Measurements from ENCODE around the gene XRRA1. TPM values are rescaled to one million over a fixed set of nuclear protein-coding genes. Genes with fewer than 3 reads are reported as not detected.
"Not testable (repeated sequence)": the region's sequence is repeated elsewhere in the genome, so short reads cannot be mapped to it uniquely, and the experiment has no call there.

XRRA1 gene
- polyA plus RNA-seq, 3 donors = 7.4 to 13.6 (median 13.0) TPM

DNA sequence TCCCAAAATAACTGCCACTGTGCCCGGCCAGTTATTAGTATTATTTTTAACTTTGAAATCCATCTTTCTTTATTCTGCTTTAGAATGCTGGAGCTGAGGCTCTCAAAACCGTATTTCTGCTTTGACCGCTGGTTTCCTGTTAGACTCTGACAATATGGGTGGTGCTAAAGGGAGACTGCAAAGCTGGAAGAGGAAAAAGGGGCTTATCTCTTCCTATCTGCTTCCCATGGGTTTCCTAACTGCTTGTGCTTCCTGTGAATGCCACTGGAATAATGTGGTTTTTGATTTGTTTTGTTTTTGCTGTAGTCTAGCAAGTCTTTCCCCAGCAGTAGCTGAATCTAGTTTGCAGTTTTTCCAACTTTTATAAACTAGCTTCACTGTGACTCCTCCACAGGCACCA, 43.6 kb downstream of the XRRA1 start:
- DNase-seq (ENCODE audit: low read depth in 3 of 3, low spot score in 2 of 3) = no peak

DNA sequence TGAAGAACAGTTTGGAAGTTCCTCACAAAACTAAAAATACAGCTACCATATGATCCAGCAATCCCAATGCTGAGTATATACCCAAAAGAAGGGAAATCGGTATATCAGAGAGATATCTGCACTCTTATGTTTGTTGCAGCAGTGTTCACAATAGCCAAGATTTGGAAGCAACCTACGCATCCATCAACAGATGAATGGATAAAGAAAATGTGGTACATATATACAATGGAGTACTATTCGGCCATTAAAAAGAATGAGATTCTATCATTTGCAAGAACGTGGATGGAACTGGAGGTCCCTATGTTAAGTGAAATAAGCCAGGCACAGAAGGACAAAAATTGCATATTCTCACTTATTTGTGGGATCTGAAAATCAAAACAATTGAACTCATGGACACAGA, 46.5 kb downstream of the XRRA1 start:
- no peak for DNase-seq (ENCODE audit: low read depth in 3 of 3, low spot score in 2 of 3)

DNA sequence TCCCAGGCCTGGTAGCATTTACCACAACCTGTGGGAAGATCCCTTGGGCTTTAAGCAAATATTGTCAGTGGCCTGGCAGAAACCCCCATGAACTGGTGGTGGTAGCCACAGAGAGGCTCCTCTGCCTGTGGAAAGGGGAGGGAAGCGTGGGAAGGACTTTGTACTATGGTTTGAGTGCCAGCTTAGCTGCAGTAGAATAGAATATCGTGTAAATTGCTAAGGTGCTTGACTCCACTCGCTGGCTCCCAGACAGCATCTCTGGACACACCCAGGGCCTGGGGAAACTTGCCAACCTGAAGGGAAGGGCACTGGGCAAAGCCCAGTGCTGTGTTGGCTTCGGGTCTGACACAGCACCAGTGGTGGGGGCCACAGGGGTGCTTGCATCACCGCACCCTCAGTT, 52.6 kb downstream of the XRRA1 start:
- no peak for DNase-seq (ENCODE audit: low read depth in 3 of 3, low spot score in 2 of 3)

DNA sequence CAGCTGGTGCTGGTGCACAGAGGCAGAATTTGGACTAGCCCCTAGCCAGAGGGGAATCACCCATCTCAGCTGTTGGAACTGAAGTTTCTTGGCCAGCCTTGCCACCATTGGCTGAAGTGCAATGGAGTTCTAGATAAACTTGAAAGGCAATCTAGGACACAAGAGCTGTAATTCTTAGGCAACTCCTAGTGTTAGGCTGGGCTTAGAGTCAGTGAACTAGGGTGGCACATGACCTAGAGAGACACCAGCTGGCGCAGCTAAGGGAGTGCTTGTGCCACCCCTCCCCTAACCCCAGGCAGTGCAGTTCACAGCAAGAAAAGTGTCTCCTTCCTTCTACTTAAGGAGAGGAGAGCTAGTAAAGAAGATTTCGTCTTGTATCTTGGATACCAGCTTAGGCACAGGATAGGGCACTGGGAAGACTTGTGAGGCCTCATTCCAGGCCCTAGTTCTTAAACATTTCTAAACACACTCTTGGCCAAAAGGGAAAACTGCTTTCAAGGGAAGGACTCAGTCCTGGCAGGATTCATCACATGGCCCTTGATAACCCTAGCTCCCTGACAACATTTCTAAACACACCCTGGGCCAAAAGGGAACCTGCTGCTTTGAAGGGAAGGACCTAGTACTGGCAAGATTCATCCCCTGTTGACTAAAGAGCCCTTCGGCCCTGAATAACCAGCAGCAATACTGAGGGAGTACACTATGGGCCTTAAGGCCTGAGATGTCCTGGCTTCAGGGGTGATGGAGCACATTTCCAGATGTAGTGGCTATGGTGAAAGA, 53.4 kb downstream of the XRRA1 start:
- no peak for DNase-seq (ENCODE audit: low read depth in 3 of 3, low spot score in 2 of 3)

DNA sequence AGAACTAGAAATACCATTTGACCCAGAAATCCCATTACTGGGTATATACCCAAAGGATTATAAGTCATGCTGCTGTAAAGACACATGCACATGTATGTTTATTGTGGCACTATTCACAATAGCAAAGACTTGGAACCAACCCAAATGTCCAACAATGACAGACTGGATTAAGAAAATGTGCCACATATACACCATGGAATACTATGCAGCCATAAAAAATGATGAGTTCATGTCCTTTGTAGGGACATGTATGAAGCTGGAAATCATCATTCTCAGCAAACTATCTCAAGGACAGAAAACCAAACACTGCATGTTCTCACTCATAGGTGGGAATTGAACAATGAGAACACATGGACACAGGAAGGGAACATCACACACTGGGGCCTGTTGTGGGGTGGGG, 55.9 kb downstream of the XRRA1 start:
- DNase-seq (ENCODE audit: low read depth in 3 of 3, low spot score in 2 of 3) = not testable (repeated sequence)

DNA sequence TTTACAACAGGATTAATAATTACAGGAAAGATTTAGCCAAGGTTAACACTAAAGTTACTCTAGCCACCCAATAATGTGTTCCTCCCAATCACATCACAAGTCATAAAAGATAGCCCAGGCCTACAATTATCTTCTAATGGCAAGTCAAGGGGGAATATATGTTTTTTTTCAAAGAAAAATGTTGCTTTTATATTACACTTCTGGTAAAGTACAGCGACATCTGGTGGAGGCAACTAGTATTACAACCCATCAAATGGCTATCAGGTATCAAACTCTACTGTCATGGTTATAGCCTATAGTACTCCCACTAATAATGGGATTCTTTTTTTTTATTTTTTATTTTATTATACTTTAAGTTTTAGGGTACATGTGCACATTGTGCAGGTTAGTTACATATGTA, 71.8 kb downstream of the XRRA1 start:
- no peak for DNase-seq (ENCODE audit: low read depth in 3 of 3, low spot score in 2 of 3)

DNA sequence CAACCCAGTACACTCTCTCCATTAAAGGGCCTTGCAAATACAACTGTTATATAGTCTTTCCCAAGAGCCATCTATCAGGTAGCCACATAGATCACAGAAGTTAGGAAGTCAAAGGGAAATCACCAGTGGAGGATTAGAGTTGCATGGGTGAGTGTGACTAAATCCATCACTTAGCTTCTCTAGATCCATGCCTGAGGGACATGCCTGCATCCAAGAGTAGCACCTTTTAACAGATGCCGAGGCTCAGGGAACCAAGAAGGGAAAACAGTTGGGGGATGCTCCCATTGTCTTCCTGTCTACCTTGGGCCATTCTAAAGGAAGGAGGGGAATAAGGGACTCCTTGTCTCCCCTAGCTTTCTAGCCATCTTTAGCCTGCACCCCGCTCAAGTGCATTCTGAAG, 77.9 kb downstream of the XRRA1 start:
- DNase-seq (ENCODE audit: low read depth in 3 of 3, low spot score in 2 of 3) = no peak

DNA sequence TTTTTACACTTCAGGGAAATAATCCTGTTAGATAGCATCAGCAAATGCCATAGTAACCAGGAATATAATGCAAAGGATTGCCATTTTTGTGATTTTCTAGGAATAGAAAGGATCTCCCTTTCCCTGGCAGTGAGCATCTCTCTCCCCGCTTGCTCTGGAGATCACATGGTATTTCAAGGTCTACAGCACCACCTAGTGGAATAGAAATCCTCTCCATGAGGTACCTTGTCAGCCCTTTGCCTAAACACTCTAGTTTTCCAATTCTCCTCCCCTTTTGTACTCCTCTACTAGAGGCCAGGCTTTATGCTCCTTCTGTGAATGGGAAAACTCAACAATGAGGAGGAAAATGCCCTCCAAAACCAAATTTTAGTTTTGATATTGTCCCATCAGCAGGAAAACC, 78.4 kb downstream of the XRRA1 start:
- no peak for DNase-seq (ENCODE audit: low read depth in 3 of 3, low spot score in 2 of 3)

DNA sequence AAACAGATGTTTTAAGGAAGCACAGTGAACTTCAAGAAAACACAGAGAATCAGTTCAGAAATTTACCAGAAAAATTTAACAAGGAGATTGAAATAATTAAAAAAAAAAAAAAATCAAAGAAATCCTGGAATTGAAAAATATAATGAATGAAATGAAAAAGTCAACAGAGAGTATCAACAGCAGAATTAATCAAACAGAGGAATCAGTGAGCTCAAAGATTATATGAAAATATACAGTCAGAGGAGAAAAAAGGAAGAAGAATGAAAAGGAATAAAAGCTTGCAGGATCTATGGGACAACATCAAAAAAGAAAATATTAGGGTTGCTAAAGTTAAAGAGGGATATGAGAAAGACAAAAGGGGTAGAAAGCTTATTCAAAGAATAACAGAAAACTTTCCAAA, 82.3 kb downstream of the XRRA1 start:
- no peak for DNase-seq (ENCODE audit: low read depth in 3 of 3, low spot score in 2 of 3)

DNA sequence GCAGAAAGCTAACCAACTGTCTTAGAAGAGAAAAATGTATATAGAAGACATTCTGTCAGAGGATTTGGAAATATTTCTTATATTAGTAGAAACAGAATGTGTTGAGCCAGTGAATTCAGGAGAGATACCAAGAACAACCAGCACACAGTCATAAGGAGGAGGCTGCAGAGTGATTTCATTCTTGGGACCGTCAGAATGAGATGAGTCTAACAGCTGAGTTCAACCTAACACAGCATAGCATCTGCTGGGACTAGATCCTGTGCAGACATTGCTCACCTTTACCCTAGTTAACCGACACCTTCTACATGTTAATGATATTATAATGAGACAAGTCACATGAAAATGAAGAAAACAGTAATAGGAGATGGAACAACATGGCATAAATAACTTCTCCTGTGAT, 85.5 kb downstream of the XRRA1 start:
- DNase-seq (ENCODE audit: low read depth in 3 of 3, low spot score in 2 of 3) = no peak

DNA sequence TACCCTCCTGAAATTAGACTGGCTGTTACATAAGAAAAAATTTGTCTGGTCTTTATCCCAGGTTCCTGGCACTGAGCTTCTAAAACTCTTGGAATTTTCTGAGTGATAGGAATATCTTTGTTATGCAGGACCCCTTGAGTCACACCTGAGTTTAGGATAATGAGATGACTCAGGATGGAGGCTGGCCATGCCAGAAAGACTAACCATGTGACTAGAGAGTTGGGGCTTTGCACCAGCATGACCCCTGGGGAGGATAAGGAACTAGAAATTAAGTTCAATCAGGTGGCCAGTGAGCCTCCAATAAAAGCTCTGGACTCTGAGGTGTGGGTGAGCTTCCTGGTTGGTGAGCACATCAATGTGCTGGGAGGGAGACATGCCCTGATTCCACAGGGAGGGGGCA, 88.1 kb downstream of the XRRA1 start:
- DNase-seq (ENCODE audit: low read depth in 3 of 3, low spot score in 2 of 3) = no peak

DNA sequence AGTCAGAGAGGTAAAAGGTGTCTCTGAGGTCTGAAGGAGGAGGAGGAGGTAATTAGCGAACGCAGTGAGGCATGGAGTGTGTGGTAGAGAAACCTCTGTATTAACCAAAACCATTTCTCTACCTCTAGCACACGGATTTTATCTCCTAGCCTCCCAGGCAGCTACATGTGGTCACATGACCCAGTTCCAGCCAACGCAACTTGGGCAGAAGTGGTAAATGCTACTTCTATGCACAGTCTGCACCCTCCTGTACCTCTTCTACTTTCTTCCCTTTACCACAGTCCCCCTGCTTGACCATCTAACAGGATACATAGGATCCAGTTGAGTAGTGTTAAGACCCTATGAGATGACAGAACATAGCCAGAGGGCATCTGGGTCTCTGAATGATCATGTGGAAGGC, 95.7 kb downstream of the XRRA1 start:
- no peak for DNase-seq (ENCODE audit: low read depth in 3 of 3, low spot score in 2 of 3)

DNA sequence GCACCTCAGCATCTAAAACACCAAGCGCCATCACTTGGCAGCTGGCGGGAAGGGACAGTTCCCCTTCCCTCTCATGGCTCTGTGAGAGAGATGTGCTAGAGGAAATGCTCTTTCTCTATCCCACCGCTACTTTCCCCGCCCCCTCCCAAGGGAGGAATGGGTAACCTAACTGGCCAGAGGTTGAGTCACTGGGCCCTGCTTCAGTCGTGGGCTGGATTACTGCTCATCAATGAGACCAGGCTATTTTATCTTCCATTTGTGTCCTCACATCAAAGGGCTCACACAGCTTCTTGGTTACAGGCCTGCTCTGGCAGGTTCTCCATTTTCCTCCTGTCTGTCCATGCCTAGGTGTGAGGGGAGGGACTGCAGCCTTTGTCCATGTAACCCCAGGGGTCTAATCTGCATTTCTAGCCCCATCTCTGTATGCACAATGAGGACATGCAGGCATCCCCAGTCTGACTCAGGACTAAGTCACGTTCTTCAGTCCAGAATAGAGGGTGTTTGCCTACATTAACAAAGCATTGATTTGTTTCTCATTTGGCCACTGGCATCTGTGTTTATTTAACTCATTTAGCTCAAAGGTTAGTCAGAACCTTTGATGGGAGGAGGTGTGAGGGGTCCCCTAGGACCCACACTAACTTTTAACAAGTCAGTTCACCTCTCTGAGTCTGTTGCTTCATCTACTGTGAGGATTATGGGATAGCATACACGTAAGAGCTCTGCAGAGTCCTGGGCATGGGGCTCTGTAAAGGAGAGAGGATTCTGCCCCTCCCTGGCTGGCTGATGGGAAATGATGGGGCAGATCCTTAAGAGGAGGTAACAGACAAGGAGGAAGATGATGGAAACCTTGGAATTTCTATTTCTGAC, 99.1 kb downstream of the XRRA1 start:
- DNase-seq (ENCODE audit: low read depth in 3 of 3, low spot score in 2 of 3) = no peak

DNA sequence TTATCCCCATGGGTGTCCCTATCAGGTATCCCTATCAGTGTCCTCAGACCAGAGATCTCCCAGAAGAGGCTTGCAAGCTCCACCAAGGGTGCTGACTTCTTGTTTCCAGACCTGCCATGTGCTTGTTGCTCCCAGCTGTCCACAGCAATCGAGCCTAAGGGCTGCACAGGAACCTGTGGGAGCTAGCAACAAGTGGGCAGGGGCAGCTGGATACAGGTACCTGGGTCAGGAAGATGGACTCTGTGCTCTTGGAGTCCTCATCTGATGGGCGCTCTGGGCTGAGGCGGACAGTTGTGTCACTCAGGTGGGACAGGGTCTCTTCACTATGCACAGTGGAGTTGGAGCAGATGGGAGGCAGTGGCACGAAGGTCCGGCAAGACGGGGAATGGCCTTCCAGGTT, 101.0 kb downstream of the XRRA1 start:
- no peak for DNase-seq (ENCODE audit: low read depth in 3 of 3, low spot score in 2 of 3)

DNA sequence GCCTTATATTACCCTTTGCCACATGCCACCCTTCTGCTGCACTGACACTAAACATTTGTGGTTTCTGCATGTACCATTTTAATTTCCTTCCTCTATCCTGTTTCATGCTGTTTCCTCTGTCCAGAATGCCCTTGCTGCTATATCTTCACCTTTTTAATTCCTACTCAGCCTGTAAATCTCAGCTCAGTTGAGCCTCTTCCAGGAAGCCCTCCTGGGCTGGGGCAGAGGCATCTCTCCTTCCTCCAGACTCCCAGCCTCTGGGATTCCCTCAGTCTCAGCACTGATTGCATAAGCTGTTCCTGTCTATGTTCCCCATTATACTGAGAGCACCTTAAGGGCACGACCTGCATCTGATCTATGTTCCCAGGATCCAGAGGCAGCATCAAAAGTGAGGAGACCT, 101.5 kb downstream of the XRRA1 start:
- no peak for DNase-seq (ENCODE audit: low read depth in 3 of 3, low spot score in 2 of 3)

DNA sequence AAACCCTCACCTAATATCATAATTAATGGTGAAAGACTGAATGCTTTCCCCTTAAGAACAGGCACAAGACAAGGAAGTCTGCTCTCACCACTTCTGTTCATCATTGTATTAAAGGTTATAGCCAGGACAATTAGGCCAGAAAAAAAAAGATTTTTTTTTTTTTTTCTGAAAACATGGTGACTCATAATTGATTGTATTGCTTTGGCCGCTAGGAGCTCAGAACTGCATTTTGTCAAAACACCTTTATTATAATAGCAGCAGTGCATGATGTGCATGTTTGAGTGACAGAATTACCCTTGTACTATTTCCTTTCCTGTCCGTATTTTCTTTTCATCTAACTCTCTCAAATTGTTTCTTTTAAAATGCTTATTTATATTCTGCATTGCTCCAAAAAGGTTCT, 102.1 kb downstream of the XRRA1 start:
- no peak for DNase-seq (ENCODE audit: low read depth in 3 of 3, low spot score in 2 of 3)

DNA sequence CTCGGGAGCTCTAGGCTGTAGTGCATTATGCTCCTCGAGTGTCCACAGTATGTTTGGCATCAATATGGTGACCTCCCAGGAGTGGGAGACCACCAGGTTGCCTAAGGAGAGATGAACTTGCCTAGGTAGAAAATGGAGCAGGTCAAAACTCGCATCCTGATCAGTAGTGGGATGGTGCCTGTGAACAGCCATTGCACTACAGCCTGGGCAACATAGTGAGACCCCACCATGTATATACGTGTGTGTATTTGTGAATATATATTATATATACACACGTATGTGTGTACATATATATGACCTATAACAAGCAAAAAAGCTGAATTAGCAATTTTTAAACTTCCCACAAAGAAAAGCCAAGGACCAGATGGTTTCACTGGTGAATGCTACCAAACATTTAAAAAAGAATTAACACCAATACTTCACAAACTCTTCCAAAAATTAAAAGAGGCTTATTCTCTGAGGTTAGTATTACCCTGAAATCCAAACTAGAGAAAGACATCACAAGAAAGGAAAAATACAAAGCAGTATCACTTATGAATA, 102.8 kb downstream of the XRRA1 start:
- no peak for DNase-seq (ENCODE audit: low read depth in 3 of 3, low spot score in 2 of 3)

DNA sequence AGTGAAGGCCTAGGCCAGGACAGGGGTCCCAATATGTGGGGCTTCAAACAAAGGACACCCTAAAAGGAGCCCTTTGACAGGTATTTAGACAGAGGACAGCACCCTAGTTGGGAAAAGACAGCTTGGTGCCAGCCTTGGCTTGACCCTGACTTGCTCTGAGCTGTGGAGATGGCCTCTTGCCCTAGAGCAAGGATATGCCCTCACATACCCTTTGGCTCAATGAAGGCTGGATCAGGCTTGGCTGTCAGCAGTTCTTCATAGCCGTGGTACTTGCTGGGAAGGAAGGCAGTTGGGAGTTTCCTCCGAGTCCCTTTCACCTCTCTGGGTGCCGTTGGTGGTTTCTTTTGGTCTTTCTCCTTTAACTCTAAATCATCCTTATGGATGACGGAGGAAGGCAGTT, 104.0 kb downstream of the XRRA1 start:
- no peak for DNase-seq (ENCODE audit: low read depth in 3 of 3, low spot score in 2 of 3)

DNA sequence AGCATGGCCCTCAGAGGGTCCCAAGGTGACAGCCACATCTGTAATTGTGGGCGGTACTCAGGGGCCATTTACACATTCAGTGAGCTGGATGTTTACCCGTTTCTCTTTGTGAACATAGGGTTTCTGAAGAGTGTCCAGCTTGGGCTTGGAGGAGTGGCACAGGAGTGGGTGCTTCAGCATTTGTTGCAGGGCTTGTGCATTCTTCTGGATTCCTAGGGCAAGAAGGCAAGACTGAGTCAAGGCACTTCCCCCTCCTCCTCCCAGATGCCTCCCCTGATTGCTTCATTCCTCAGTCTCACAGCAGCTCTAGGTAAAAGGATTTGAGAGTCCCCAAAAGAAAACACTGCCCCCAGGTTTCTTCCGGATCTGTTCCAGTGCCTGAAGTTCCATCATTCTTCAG, 104.8 kb downstream of the XRRA1 start:
- DNase-seq (ENCODE audit: low read depth in 3 of 3, low spot score in 2 of 3) = no peak

DNA sequence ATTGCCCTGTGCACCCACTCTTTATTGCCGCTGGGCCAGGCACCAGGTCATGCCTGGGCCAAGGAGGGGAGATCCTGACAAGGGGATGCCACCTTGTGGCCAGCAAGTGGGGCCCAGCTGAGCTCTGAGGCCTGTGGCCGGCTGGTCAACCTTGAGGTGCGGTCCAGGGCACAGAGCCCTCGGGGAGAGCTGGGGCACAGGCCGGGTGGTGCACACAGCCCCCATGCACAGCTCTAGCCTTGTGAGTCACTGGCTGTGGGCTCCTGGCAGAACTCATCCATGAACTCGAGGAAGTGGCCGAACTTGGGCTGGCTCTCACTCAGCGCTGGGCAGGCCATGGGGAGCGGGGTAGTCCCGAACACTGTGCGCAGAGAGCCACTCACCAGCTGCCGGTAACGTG, 105.9 kb downstream of the XRRA1 start:
- DNase-seq (ENCODE audit: low read depth in 3 of 3, low spot score in 2 of 3) = no peak

DNA sequence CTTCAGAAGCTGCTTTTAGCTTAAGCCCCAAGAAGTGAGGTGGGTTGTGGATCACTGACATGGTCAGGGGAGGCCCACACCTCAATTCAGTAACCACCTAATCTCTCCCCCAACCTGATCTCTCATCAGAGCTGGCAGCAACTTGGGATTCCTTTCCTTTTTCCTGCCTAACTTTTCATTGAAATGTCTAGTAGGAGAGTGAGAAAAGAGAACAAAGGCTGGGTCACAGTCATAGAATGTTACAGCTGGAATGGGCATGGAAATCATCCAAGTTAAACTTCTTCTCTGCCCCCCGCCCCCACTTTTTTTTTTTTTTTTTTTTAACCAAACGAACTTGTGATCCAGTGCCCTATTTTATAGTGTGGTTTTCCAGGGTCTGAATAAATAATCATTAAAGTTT, 108.4 kb downstream of the XRRA1 start:
- DNase-seq (ENCODE audit: low read depth in 3 of 3, low spot score in 2 of 3) = no peak

DNA sequence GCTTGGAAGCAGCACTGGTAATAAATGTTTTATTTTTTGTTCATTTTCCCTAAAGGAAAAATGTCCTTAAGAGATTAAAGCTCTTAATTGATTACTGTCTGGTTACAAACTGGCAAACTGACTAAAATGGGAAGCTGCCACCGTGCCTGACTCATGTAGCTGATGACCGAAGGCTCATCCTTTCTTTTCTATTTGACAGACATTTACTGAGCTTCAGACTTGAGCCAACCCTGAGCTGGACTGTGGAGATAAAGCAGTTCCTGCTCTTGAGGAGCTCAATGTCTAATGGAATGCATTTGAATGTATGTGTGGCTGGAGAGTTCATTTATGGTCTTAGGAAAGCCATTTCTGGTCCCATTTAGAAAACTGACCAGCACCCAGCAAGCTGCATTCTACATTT, 108.9 kb downstream of the XRRA1 start:
- DNase-seq (ENCODE audit: low read depth in 3 of 3, low spot score in 2 of 3) = no peak
